DLD1 (cell line): Measurements from ENCODE around the gene OMG.
"Not testable (repeated sequence)": the region's sequence is repeated elsewhere in the genome, so short reads cannot be mapped to it uniquely, and the experiment has no call there.

Source experiments
- in situ Hi-C: cut with HindIII; loops from 2 replicates; pipeline ENCODE4 v1.10.0; 2017; ENCODE audit warnings: low sequenced_read_pairs

The OMG gene

GRCh38 chr17:31297090-31297489 is at the start of gene OMG:
Gene OMG, minus strand, starts transcription at chr17:31297239. Its CDS starts 908 bp downstream, at chr17:31296331.
- in situ Hi-C loops, result no loop called here

GRCh38 chr17:31345191-31345747 is 48.2 kb upstream of the OMG start:
- in situ Hi-C loops, result not testable (repeated sequence)

GRCh38 chr17:31339906-31340661 is 43.0 kb upstream of the OMG start:
- in situ Hi-C loops, result no loop called here

- in situ Hi-C loops, result no loop called here
Measured at GRCh38 chr17:31329221-31329620, 32.2 kb upstream of the OMG start.

GRCh38 chr17:31328160-31328535 is 31.1 kb upstream of the OMG start:
- in situ Hi-C loops, result no loop called here

GRCh38 chr17:31327534-31328159 is 30.6 kb upstream of the OMG start:
- in situ Hi-C loops, result no loop called here

- in situ Hi-C loops, result no loop called here
Measured at GRCh38 chr17:31323551-31323950, 26.5 kb upstream of the OMG start.

GRCh38 chr17:31321966-31322365 is 24.9 kb upstream of the OMG start:
- in situ Hi-C loops, result no loop called here

GRCh38 chr17:31321481-31321880 is 24.4 kb upstream of the OMG start, which contains the start of gene EVI2A:
Gene EVI2A, minus strand, starts transcription at chr17:31321622. Its CDS starts 2,609 bp downstream, at chr17:31319013.
- in situ Hi-C loops, result no loop called here

GRCh38 chr17:31320791-31321190 is 23.8 kb upstream of the OMG start:
- in situ Hi-C loops, result no loop called here

- in situ Hi-C loops, result no loop called here
Measured at GRCh38 chr17:31320241-31320640, 23.2 kb upstream of the OMG start.

- in situ Hi-C loops, result no loop called here
Measured at GRCh38 chr17:31318851-31319661, 22.0 kb upstream of the OMG start.

GRCh38 chr17:31318298-31318801 is 21.3 kb upstream of the OMG start:
- in situ Hi-C loops, result no loop called here

GRCh38 chr17:31314782-31315100 is 17.7 kb upstream of the OMG start:
- in situ Hi-C loops, result no loop called here

GRCh38 chr17:31313982-31314781 is 17.1 kb upstream of the OMG start, which contains the start of gene EVI2B:
Gene EVI2B, minus strand, starts transcription at chr17:31314054. Its CDS starts 8,445 bp downstream, at chr17:31305609.
- in situ Hi-C loops, result no loop called here

GRCh38 chr17:31312223-31312622 is 15.2 kb upstream of the OMG start:
- in situ Hi-C loops, result not testable (repeated sequence)

- in situ Hi-C loops, result no loop called here
Measured at GRCh38 chr17:31311526-31311925, 14.5 kb upstream of the OMG start.

- in situ Hi-C loops, result no loop called here
Measured at GRCh38 chr17:31310886-31311285, 13.8 kb upstream of the OMG start.

- in situ Hi-C loops, result no loop called here
Measured at GRCh38 chr17:31310260-31310659, 13.2 kb upstream of the OMG start.

GRCh38 chr17:31309556-31309955 is 12.5 kb upstream of the OMG start:
- in situ Hi-C loops, result no loop called here
